ENCODE measurements around the gene SYNPR. TPM values are rescaled to one million over a fixed set of nuclear protein-coding genes. Genes with fewer than 3 reads are reported as not detected.

SYNPR gene
- total RNA-seq, 1 experiment from 2014 or later: not detected

DNA sequence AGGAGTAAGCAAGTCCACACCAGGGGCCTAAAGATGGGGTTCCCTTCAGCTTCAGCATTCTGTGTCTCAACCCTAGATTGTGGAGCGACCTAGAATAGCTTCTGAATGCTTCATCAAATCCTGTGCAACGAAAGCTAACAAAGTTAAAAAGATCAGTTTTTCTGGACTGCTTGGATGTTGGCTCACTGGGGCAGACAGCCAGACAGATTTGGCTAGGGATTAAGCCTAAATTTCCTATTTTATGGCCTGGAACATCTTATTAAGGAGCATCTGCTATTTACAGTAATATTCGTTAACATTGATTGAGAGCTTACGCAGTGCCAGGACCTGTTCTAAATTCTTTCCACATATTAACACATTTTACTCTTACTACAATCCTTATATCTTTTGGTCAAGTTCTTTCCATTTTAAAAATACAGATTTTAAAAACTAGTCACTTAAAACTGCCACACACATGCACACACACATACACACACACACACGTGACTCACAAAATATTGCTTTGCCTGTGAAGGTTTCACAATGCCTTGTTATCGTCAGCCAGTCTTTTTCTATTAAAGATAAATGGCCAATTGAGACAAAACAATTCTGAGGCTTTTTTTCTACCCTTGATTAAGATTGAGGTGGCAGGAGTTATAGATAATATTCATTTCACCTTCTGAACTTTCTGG lies 201.0 kb downstream of the SYNPR start:
- Histone ChIP-seq H3K4me2 (ENCODE audit: low read length) (no peak overlapping the region), H3K9ac (ENCODE audit: low read length) (no peak overlapping the region), H3K9me3 (ENCODE audit: low read length) (no peaks in the 10 kb centered on the region), H3K4me1 (ENCODE audit: insufficient read depth, low read length) (no peaks in the 10 kb centered on the region), H3F3A (ENCODE audit: low read length, unreplicated experiment) (no peaks in the 10 kb centered on the region), H3K9me2 (replicated peaks; ENCODE audit: low read length) (no peaks in the 10 kb centered on the region), H3K36me3 (ENCODE audit: low read depth, low read length) (no peaks in the 10 kb centered on the region), H3K27me3 (ENCODE audit: low read length) (0 out of 2 replicates have a peak, but pooled peaks cover 4% of the 10 kb centered on the region), H3K27ac (ENCODE audit: low read length) (no peak overlapping the region), H3K4me3 (ENCODE audit: low read length) (no peak overlapping the region), H3K79me2 (ENCODE audit: low read length) (no peaks in the 10 kb centered on the region), H2AFZ (ENCODE audit: low read length) (no peak overlapping the region), H4K20me1 (ENCODE audit: low read length) (no peaks in the 10 kb centered on the region)
- ATAC-seq (no peak), DNase-seq (no peak)
- TF ChIP-seq EZH2phosphoT487 (IDR thresholded peaks at IDR 0.05; ENCODE audit: borderline replicate concordance, low read length) (no peak), EZH2 (IDR thresholded peaks at IDR 0.05; ENCODE audit: low read length, unreplicated experiment) (no peak), CTCF (conservative IDR thresholded peaks at IDR 0.05; ENCODE audit: low read depth, low read length) (no peak)
- POLR2A ChIA-PET (ENCODE audit: unreplicated experiment): no interaction called here
- CTCF ChIA-PET: no interaction called here
- intact Hi-C loops (cut with micrococcal nuclease): no loop called here
- BruUV-seq (replicated peaks): no TSS peak

DNA sequence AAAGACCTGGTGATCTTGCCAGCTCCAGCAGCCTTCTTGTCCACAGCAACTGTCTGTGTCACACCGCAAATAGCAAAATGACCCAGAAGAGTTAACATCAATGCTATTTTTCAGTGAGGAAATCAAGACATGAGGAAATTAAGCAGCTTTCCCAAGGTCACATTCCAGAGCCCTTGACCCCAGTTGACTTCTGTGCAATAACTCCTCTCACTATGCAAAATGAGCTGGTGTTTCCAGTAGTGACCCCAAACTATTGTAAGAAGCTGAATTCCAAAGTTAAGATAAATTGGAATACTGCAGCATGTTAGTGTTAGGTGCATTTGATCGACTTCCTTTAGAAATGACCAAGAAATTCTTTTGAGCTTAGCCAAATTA lies 201.5 kb downstream of the SYNPR start:
- no peak overlapping the region for H3K27ac ChIP-seq (ENCODE audit: low read length)
- H3K4me2 ChIP-seq (ENCODE audit: low read length): no peak overlapping the region
- no peaks in the 10 kb centered on the region for H3K36me3 ChIP-seq (ENCODE audit: low read depth, low read length)
- no peaks in the 10 kb centered on the region for H3K9me3 ChIP-seq (ENCODE audit: low read length)
- no peaks in the 10 kb centered on the region for H3K4me1 ChIP-seq (ENCODE audit: insufficient read depth, low read length)
- CTCF ChIA-PET: no interaction called here
- intact Hi-C loops (cut with micrococcal nuclease): no loop called here
- H3K4me3 ChIP-seq (ENCODE audit: low read length): no peak overlapping the region
- 0 out of 2 replicates have a peak, but pooled peaks cover 4% of the 10 kb centered on the region for H3K27me3 ChIP-seq (ENCODE audit: low read length)
- TF ChIP-seq EZH2 (IDR thresholded peaks at IDR 0.05; ENCODE audit: low read length, unreplicated experiment) (no peak), CTCF (conservative IDR thresholded peaks at IDR 0.05; ENCODE audit: low read depth, low read length) (no peak), EZH2phosphoT487 (IDR thresholded peaks at IDR 0.05; ENCODE audit: borderline replicate concordance, low read length) (no peak)
- ATAC-seq (no peak), DNase-seq (no peak)
- POLR2A ChIA-PET (ENCODE audit: unreplicated experiment): no interaction called here
- H3K9me2 ChIP-seq (replicated peaks; ENCODE audit: low read length): no peaks in the 10 kb centered on the region
- no peak overlapping the region for H2AFZ ChIP-seq (ENCODE audit: low read length)
- BruUV-seq (replicated peaks): no TSS peak
- H3K79me2 ChIP-seq (ENCODE audit: low read length): no peaks in the 10 kb centered on the region
- H3K9ac ChIP-seq (ENCODE audit: low read length): no peak overlapping the region
- H3F3A ChIP-seq (ENCODE audit: low read length, unreplicated experiment): no peaks in the 10 kb centered on the region
- H4K20me1 ChIP-seq (ENCODE audit: low read length): no peaks in the 10 kb centered on the region

- Histone ChIP-seq H3K79me2 (ENCODE audit: low read length) (no peaks in the 10 kb centered on the region), H2AFZ (ENCODE audit: low read length) (no peak overlapping the region), H3K9ac (ENCODE audit: low read length) (no peak overlapping the region), H3K27me3 (ENCODE audit: low read length) (no peaks in the 10 kb centered on the region), H3K36me3 (ENCODE audit: low read depth, low read length) (no peaks in the 10 kb centered on the region), H3K4me2 (ENCODE audit: low read length) (no peak overlapping the region), H3K4me3 (ENCODE audit: low read length) (no peak overlapping the region), H3K9me3 (ENCODE audit: low read length) (no peaks in the 10 kb centered on the region), H3K27ac (ENCODE audit: low read length) (no peak overlapping the region), H3K4me1 (ENCODE audit: insufficient read depth, low read length) (no peaks in the 10 kb centered on the region), H4K20me1 (ENCODE audit: low read length) (no peaks in the 10 kb centered on the region), H3K9me2 (replicated peaks; ENCODE audit: low read length) (no peaks in the 10 kb centered on the region), H3F3A (ENCODE audit: low read length, unreplicated experiment) (no peaks in the 10 kb centered on the region)
- DNase-seq: no peak
- no peak for TF ChIP-seq EZH2phosphoT487 (IDR thresholded peaks at IDR 0.05; ENCODE audit: borderline replicate concordance, low read length)
- TF ChIP-seq EZH2 (IDR thresholded peaks at IDR 0.05; ENCODE audit: low read length, unreplicated experiment): no peak
- TF ChIP-seq CTCF (conservative IDR thresholded peaks at IDR 0.05; ENCODE audit: low read depth, low read length): no peak
- ChIA-PET CTCF (no interaction called here), POLR2A (ENCODE audit: unreplicated experiment) (no interaction called here)
- no TSS peak for BruUV-seq (replicated peaks)
- ATAC-seq: no peak
- intact Hi-C loops (cut with micrococcal nuclease): no loop called here
Measured at GRCh38 chr3:63481627-63482026, 203.5 kb downstream of the SYNPR start.

Data from PC-3 (cell line).